Kidney (tissue), 14 donors: Measurements from ENCODE around the gene DCLK1. TPM values are rescaled to one million over a fixed set of nuclear protein-coding genes. Genes with fewer than 3 reads are reported as not detected.

ENCODE experiments used
- DNase-seq, 5 donors: peaks; one replicate each; pipeline ENCODE4 v3.0.0-alpha.2; 2013 to 2020
- FAIRE-seq: peaks from 2 replicates; lab custom pipeline; 2012; peaks lifted over from hg19 to GRCh38; lab: Jason Lieb, UNC
- H3K27ac ChIP-seq, 2 donors: one replicate each; pipeline ENCODE4 v1.7.0; 2013; ENCODE audit warnings: low read depth in 2 of 2, low read length in 2 of 2, inconsistent platforms in 1 of 2
- H3K27me3 ChIP-seq: one replicate; pipeline ENCODE4 v1.7.1; 2013; ENCODE audit warnings: low read length, inconsistent platforms; ENCODE audit not compliant: control insufficient read depth, insufficient read depth
- H3K36me3 ChIP-seq, 3 donors: one replicate each; pipeline versions ENCODE4 v1.7.0 to v1.7.1; 2013; ENCODE audit warnings: low read length in 3 of 3, control low read depth in 1 of 3, inconsistent platforms in 1 of 3; ENCODE audit not compliant: insufficient read depth in 3 of 3, control insufficient read depth in 2 of 3
- H3K4me1 ChIP-seq, 3 donors: one replicate each; pipeline versions ENCODE4 v1.7.0 to v1.7.1; 2013; ENCODE audit warnings: low read length in 3 of 3, inconsistent platforms in 1 of 3, low read depth in 1 of 3; ENCODE audit not compliant: control insufficient read depth in 2 of 3, insufficient read depth in 2 of 3
- H3K4me3 ChIP-seq, 3 donors: one replicate each; pipeline versions ENCODE4 v1.7.0 to v1.8.1; 2013; ENCODE audit warnings: low read length in 3 of 3, control low read depth in 1 of 3, inconsistent platforms in 1 of 3
- H3K9ac ChIP-seq, 3 donors: one replicate each; pipeline versions ENCODE4 v1.7.0 to v1.7.1; 2013; ENCODE audit warnings: low read length in 3 of 3, control low read depth in 1 of 3, inconsistent platforms in 1 of 3
- H3K9me3 ChIP-seq, 3 donors: one replicate each; pipeline versions ENCODE4 v1.7.0 to v1.7.1; 2013; ENCODE audit warnings: low read length in 3 of 3, control low read depth in 1 of 3, inconsistent platforms in 1 of 3; ENCODE audit not compliant: control insufficient read depth in 2 of 3, insufficient read depth in 1 of 3
- intact Hi-C: fragments of 100-400 bp; cut with DNase I; formaldehyde crosslinking; loops from one replicate; pipeline ENCODE4 v1.11.1; 2022
- polyA plus RNA-seq: library from polyadenylated mRNA; stranded (reverse); fragments of 350-450 nt; fragmentation: Illumina TruSeq; extraction: RNeasy Lipid Tissue Mini Kit (QIAGEN cat#74804); gene quantifications from one replicate; pipeline ENCODE4 v1.2.3, GENCODE V29; 2014; ENCODE audit warnings: low read depth, low replicate concordance; ENCODE audit not compliant: insufficient read depth
- total RNA-seq: library from RNA; stranded (reverse); fragmentation: NEBNext Ultra II Directional; extraction: Animal tissue kit (Norgen Biotek cat#: 25700); gene quantifications from one replicate; pipeline ENCODE4 v1.2.1, GENCODE V29; 2021
- TF ChIP-seq, protein P1 (sequence below): IDR thresholded peaks from 3 replicates; pipeline ENCODE4 v1.5.1; 2012; ENCODE audit warnings: mild to moderate bottlenecking, moderate library complexity, borderline replicate concordance; ENCODE audit not compliant: insufficient read depth; ENCODE audit errors: extremely low read depth
- donor health status: control.
- donor health status: control.
- donor health status: control.
- donor health status: control.
- donor health status: control.
- donor health status: DM: yes; HTN: yes; CAD: no.
- donor health status: Normal renal cell carcinoma (clear cell type).

The DCLK1 gene
- total and polyA plus RNA-seq, 2 donors from 2014 or later: 0.73 to 8.3 TPM

DNA sequence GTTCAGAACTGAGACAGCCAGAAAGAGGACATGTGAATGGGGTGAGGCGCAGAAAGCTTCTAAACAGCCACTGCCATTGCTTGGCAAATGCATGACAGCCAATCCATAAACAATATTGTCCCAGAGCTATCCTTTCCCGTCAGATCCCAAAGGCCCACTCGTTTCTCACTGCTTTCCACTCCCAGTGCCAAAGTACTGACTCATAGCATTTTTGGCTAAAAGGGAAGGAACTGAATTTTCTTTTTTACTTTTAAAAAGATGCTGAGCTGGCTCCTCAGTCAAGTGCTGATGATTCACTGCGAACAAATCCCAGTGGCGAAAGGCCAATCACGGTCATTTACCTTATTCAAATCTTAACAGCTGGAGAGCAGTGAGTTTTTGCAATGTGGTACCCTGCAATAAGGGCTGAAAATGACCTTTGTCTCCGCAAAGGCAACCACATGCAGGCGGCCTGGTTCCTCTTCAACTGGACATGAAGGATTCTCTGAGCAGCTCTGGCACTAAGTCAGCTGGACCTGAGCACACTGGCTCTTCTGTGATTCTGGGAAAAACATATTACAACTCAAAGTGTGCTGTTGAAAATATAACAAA, 151.7 kb downstream of the DCLK1 start:
- Histone ChIP-seq H3K4me1 (no peaks in the 10 kb centered on the region), H3K9me3 (no peaks in the 10 kb centered on the region), H3K27ac (peak overlapping the region in 1 of 2 donors; percentile 33), H3K36me3 (no peaks in the 10 kb centered on the region), H3K27me3 (no peaks in the 10 kb centered on the region), H3K4me3 (no peak overlapping the region), H3K9ac (no peak overlapping the region)
- intact Hi-C loops: loop anchor here (5.0 kb wide), 1 partner anchor 293 kb away; no protein-coding TSS in a partner anchor
- DNase-seq (peak in 2 of 5 donors; percentile 21 to 71), FAIRE-seq (no peak)
- TF ChIP-seq, protein P1, sequence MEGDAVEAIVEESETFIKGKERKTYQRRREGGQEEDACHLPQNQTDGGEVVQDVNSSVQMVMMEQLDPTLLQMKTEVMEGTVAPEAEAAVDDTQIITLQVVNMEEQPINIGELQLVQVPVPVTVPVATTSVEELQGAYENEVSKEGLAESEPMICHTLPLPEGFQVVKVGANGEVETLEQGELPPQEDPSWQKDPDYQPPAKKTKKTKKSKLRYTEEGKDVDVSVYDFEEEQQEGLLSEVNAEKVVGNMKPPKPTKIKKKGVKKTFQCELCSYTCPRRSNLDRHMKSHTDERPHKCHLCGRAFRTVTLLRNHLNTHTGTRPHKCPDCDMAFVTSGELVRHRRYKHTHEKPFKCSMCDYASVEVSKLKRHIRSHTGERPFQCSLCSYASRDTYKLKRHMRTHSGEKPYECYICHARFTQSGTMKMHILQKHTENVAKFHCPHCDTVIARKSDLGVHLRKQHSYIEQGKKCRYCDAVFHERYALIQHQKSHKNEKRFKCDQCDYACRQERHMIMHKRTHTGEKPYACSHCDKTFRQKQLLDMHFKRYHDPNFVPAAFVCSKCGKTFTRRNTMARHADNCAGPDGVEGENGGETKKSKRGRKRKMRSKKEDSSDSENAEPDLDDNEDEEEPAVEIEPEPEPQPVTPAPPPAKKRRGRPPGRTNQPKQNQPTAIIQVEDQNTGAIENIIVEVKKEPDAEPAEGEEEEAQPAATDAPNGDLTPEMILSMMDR: no peak

DNA sequence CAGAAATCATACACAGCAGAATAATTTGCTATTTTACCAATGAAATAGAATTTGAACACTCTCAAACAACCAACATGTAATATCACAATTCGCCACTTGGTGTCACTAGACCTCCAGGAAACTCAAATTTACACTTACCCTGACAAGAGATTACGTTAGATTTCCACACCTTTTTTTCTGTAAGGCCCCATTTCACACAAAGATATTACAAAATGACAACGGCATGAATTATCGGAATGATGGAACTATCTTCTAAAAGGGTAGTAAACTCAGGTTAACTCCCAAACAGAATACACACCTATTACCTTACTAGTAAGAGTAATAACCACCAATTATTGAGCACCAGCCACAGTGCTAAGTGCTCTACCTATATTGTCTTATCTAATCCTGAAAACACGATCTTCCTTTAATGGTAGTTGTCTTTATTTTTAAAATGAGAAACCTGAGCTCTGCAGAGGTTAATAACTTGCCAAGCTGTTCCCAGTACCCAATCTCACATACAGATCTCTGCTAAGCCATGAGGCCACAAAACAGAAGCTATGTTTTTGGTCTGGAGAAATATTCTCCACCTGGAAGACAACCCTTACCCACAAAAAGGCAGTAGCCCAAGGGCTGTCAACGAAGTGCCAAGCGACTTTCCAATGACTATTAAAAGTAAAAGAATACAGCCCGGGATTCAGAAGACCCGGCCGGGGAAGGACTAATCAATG, 152.4 kb downstream of the DCLK1 start:
- Histone ChIP-seq H3K27me3 (no peaks in the 10 kb centered on the region), H3K27ac (peak overlapping the region in 1 of 2 donors; percentile 33), H3K4me1 (no peaks in the 10 kb centered on the region), H3K4me3 (no peak overlapping the region), H3K36me3 (no peaks in the 10 kb centered on the region), H3K9me3 (no peaks in the 10 kb centered on the region), H3K9ac (no peak overlapping the region)
- intact Hi-C loops: loop anchor here (5.0 kb wide), 1 partner anchor 294 kb away; no protein-coding TSS in a partner anchor
- peak in 3 of 5 donors; percentile 50 to 79 (median 77) for DNase-seq
- TF ChIP-seq, protein P1: peak; percentile 54
- peak; percentile 90 for FAIRE-seq

DNA sequence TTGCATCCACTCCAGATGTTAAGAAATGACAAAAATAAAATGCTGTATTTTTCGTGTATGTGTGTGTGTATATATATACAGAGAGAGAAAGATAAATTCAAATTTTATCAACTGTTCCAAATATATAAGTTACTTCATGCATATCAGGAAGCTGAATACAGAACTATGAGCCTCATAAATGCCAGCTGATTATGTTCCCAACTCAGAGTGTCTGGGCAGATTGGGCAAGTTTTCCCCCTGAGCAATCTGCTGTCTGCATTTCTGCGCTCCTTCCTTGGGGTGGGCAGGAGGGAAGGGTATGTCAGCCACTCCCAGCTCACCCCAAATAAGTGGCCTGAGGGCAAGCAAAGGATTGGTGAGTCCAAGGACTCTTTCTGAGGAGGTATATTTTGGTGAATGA, 154.1 kb downstream of the DCLK1 start:
- DNase-seq: no peak
- intact Hi-C loops: loop anchor here (5.0 kb wide), 1 partner anchor 295 kb away; no protein-coding TSS in a partner anchor
- FAIRE-seq: no peak

More for the DNA sequence above, 154.1 kb downstream of the DCLK1 start:
- TF ChIP-seq, protein P1: no peak
- Histone ChIP-seq H3K36me3 (no peaks in the 10 kb centered on the region), H3K4me3 (no peak overlapping the region), H3K27me3 (no peaks in the 10 kb centered on the region), H3K9me3 (no peaks in the 10 kb centered on the region), H3K9ac (no peak overlapping the region), H3K4me1 (no peaks in the 10 kb centered on the region), H3K27ac (no peak overlapping the region)
